ENCODE results near the gene SLC35E2B.
"Not testable (repeated sequence)": the region's sequence is repeated elsewhere in the genome, so short reads cannot be mapped to it uniquely, and the experiment has no call there.

The SLC35E2B gene

GRCh38 chr1:1665815-1666251 lies 26.8 kb downstream of the SLC35E2B start:
- DNase-seq (ENCODE audit: low read depth): peak; percentile 40
- H3K4me3 ChIP-seq (ENCODE audit: low read depth, low read length): no peak overlapping the region
- TF ChIP-seq POLR2A (IDR thresholded peaks at IDR 0.05; ENCODE audit: extremely low read depth, insufficient read length) (no peak), MYC (IDR thresholded peaks at IDR 0.05; ENCODE audit: low read depth, low read length) (no peak)
- TF ChIP-seq, protein P1, sequence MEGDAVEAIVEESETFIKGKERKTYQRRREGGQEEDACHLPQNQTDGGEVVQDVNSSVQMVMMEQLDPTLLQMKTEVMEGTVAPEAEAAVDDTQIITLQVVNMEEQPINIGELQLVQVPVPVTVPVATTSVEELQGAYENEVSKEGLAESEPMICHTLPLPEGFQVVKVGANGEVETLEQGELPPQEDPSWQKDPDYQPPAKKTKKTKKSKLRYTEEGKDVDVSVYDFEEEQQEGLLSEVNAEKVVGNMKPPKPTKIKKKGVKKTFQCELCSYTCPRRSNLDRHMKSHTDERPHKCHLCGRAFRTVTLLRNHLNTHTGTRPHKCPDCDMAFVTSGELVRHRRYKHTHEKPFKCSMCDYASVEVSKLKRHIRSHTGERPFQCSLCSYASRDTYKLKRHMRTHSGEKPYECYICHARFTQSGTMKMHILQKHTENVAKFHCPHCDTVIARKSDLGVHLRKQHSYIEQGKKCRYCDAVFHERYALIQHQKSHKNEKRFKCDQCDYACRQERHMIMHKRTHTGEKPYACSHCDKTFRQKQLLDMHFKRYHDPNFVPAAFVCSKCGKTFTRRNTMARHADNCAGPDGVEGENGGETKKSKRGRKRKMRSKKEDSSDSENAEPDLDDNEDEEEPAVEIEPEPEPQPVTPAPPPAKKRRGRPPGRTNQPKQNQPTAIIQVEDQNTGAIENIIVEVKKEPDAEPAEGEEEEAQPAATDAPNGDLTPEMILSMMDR (IDR thresholded peaks at IDR 0.05; ENCODE audit: low read depth, low read length): peak; percentile 49
- TF ChIP-seq, protein P2, sequence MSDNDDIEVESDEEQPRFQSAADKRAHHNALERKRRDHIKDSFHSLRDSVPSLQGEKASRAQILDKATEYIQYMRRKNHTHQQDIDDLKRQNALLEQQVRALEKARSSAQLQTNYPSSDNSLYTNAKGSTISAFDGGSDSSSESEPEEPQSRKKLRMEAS (IDR thresholded peaks at IDR 0.05; ENCODE audit: low read depth, low read length): no peak

DNA sequence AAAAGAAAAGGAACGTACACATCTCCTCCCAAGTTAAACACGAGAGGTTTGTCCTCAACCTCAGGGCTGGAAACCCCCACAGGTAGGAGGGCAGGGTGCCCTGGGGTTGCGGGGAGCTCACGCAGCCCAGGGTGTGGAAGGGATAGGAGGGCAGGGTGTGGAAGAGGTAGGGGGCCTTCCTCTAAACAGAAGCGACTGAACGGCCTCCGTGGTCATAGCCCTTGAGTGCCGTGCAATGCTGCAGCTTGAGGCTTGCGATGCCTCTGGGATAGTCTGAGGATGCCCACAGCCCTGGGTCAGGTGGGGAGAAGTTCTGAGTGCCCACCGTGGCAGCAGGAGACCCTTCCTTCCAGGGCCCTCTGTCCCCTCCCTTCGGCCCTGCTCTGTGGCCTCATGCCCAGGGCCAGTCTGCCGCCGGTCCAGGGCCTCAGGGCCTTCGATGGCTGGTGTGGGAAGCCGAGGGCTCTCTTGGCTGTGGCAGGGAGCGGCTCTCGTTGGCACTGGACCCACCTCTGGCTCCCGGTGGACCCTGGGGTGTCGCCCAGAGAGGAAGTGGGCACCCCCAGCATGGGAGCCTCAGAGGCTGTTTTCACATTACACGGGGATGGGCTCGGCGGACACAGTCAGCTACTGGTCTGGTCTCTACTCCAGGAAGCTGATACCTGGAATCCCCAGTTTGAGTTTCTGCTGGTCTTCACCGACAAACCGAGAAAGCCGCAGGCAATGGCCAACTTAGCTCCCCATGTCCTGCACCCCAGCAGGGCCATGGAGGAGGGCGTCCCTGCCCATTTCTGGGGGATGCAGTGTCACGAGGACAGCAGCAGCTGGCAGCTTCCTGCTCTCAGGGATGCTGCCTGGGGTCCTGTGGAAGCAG lies 27.4 kb downstream of the SLC35E2B start:
- no peak for DNase-seq (ENCODE audit: low read depth)
- H3K4me3 ChIP-seq (ENCODE audit: low read depth, low read length): no peak overlapping the region
- no peak for TF ChIP-seq POLR2A (IDR thresholded peaks at IDR 0.05; ENCODE audit: extremely low read depth, insufficient read length)
- no peak for TF ChIP-seq MYC (IDR thresholded peaks at IDR 0.05; ENCODE audit: low read depth, low read length)
- TF ChIP-seq, protein P1 (IDR thresholded peaks at IDR 0.05; ENCODE audit: low read depth, low read length): no peak
- TF ChIP-seq, protein P2 (IDR thresholded peaks at IDR 0.05; ENCODE audit: low read depth, low read length): no peak

DNA sequence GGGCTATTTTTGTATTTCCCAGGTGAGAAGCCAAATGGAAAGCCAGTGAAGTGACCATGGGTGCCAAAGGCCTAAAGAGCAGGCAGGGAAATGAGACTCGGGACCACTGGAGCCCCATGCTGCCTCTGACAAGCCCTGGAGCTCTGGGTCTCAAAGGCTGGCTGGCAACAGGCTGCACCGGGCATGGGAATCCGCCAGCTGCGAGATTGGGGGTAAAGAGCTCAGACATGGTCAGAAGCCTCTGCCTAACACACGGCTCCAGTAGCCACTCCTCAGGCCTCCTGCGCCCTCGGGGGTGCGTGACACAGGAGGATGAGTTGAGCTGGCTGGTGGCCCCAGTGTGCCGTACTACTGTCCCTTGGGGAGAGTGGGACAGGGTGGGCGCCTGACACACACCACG lies 28.3 kb downstream of the SLC35E2B start:
- not testable (repeated sequence) for H3K4me3 ChIP-seq (ENCODE audit: low read depth, low read length); DNase-seq (ENCODE audit: low read depth)

GRCh38 chr1:1662830-1663560 lies 29.6 kb downstream of the SLC35E2B start:
- not testable (repeated sequence) for DNase-seq (ENCODE audit: low read depth); H3K4me3 ChIP-seq (ENCODE audit: low read depth, low read length)

GRCh38 chr1:1662392-1662791 lies 30.2 kb downstream of the SLC35E2B start:
- DNase-seq (ENCODE audit: low read depth); H3K4me3 ChIP-seq (ENCODE audit: low read depth, low read length): not testable (repeated sequence)

- peak within 1 kb of the TSS; percentile 76 for H3K4me3 ChIP-seq (ENCODE audit: low read depth, low read length)
- peak; percentile 59; the same call in 1 of the 2 replicates for TF ChIP-seq MYC (IDR thresholded peaks at IDR 0.05; ENCODE audit: low read depth, low read length)
- TF ChIP-seq, protein P2 (IDR thresholded peaks at IDR 0.05; ENCODE audit: low read depth, low read length): peak; percentile 50; the same call in 1 of the 2 replicates
- peak; percentile 94 for DNase-seq (ENCODE audit: low read depth)
Measured at GRCh38 chr1:1658583-1659549, 33.7 kb downstream of the SLC35E2B start, which contains the start of gene CDK11B. TSS of gene CDK11B (minus strand) at chr1:1659004. CDS start at chr1:1657485, 1,519 bp downstream.

DNA sequence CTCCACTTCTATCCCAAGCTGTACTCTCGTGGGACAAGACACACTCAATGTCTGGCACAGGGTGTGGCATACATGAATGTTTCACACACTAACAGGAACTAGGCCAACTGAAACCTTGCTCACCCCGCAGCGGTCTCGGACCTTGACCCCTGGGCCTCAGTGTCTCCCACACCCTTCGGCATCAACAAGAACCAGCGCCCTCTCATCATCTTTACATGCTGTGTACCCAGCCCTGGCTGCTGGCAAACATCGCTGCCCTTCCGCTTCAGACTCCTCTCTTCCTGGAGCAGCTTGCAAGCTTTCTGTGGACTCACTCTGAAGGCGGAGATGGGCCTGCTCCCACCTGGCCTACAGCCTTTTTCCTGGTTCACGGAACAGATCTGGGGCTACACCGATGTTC lies 44.3 kb downstream of the SLC35E2B start:
- H3K4me3 ChIP-seq (ENCODE audit: low read depth, low read length); DNase-seq (ENCODE audit: low read depth): not testable (repeated sequence)

- H3K4me3 ChIP-seq (ENCODE audit: low read depth, low read length); DNase-seq (ENCODE audit: low read depth): not testable (repeated sequence)
Measured at GRCh38 chr1:1647567-1648241, 44.9 kb downstream of the SLC35E2B start.

DNA sequence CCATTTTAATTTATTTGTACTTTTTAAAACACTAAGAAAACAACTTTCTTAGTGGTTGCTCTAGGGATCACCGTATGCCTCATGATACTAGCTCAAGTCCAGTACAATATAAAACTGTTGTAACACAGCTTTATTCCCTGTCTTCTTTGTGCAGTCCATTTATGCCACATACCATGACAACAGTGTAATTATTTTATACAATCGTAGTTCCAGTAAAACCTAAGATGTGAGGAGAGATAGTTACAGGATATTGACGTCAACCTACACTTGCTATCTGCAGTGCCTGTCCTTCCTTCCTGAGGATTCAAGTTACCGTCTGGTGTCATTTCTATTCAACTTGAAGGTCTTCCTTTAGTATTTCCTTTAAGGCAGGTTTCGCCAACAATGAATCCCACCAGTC lies 46.3 kb downstream of the SLC35E2B start:
- DNase-seq (ENCODE audit: low read depth); H3K4me3 ChIP-seq (ENCODE audit: low read depth, low read length): not testable (repeated sequence)

- DNase-seq (ENCODE audit: low read depth); H3K4me3 ChIP-seq (ENCODE audit: low read depth, low read length): not testable (repeated sequence)
Measured at GRCh38 chr1:1640711-1641461, 51.7 kb downstream of the SLC35E2B start.

- not testable (repeated sequence) for DNase-seq (ENCODE audit: low read depth); H3K4me3 ChIP-seq (ENCODE audit: low read depth, low read length)
Measured at GRCh38 chr1:1640081-1640480, 52.5 kb downstream of the SLC35E2B start.

GRCh38 chr1:1639368-1639767 lies 53.2 kb downstream of the SLC35E2B start:
- not testable (repeated sequence) for H3K4me3 ChIP-seq (ENCODE audit: low read depth, low read length); DNase-seq (ENCODE audit: low read depth)

Measured in NB4 (cell line).